HUDEP-2 (cell line): ENCODE data around the gene KANK4.

Experiments
- DNase-seq, 76 experiments: peaks; one replicate each; lab custom pipeline; 2025; ENCODE audit not compliant: unreplicated experiment in 76 of 76; lab: John Stamatoyannopoulos, UW

Gene KANK4

GRCh38 chr1:62337706-62338631 is 18.7 kb upstream of the KANK4 start:
- no peak for DNase-seq

- no peak for DNase-seq
Measured at GRCh38 chr1:62336995-62337705, 17.9 kb upstream of the KANK4 start.

GRCh38 chr1:62336638-62336994 is 17.4 kb upstream of the KANK4 start:
- DNase-seq = no peak

GRCh38 chr1:62335656-62336055 is 16.4 kb upstream of the KANK4 start:
- no peak for DNase-seq

GRCh38 chr1:62334434-62334985 is 15.3 kb upstream of the KANK4 start:
- no peak for DNase-seq

GRCh38 chr1:62333441-62333840 is 14.2 kb upstream of the KANK4 start:
- DNase-seq = no peak

- DNase-seq = no peak
Measured at GRCh38 chr1:62327360-62328055, 8.3 kb upstream of the KANK4 start.

- no peak for DNase-seq
Measured at GRCh38 chr1:62325681-62326080, 6.4 kb upstream of the KANK4 start.

GRCh38 chr1:62325081-62325480 is 5.8 kb upstream of the KANK4 start:
- DNase-seq = no peak

GRCh38 chr1:62321446-62321845 is 2.2 kb upstream of the KANK4 start:
- DNase-seq = no peak

GRCh38 chr1:62318320-62318755 is 896 bp downstream of the KANK4 start:
- DNase-seq = no peak

- DNase-seq = no peak
Measured at GRCh38 chr1:62317021-62317768, 2.0 kb downstream of the KANK4 start.

- no peak for DNase-seq
Measured at GRCh38 chr1:62316135-62316534, 3.1 kb downstream of the KANK4 start.

- DNase-seq = no peak
Measured at GRCh38 chr1:62315387-62315786, 3.8 kb downstream of the KANK4 start.

GRCh38 chr1:62314454-62315350 is 4.5 kb downstream of the KANK4 start:
- DNase-seq = no peak

- DNase-seq = no peak
Measured at GRCh38 chr1:62312698-62313097, 6.5 kb downstream of the KANK4 start.

GRCh38 chr1:62311473-62311943 is 7.7 kb downstream of the KANK4 start:
- no peak for DNase-seq

GRCh38 chr1:62309906-62310305 is 9.3 kb downstream of the KANK4 start:
- no peak for DNase-seq

GRCh38 chr1:62308606-62309005 is 10.6 kb downstream of the KANK4 start:
- DNase-seq = no peak
